Measurements from ENCODE around the gene AEBP2.

The AEBP2 gene

GRCh38 chr12:19545301-19545700 is 106.0 kb downstream of the AEBP2 start:
- no peaks in the 10 kb centered on the region for H3K27me3 ChIP-seq (ENCODE audit: insufficient read depth, poor library complexity, severe bottlenecking)
- H3K36me3 ChIP-seq (ENCODE audit: low read depth), result no peaks in the 10 kb centered on the region
- H3K4me1 ChIP-seq (ENCODE audit: insufficient read depth, poor library complexity, severe bottlenecking), result no peaks in the 10 kb centered on the region
- H3K27ac ChIP-seq (ENCODE audit: poor library complexity, severe bottlenecking), result no peak overlapping the region
- TF ChIP-seq CTCF (IDR thresholded peaks at IDR 0.05; ENCODE audit: poor library complexity, severe bottlenecking), result no peak
- no peaks in the 10 kb centered on the region for H3K9me3 ChIP-seq (ENCODE audit: severe bottlenecking)
- ATAC-seq (ENCODE audit: low read depth), result no peak
- H3K4me3 ChIP-seq (ENCODE audit: severe bottlenecking), result no peak overlapping the region
- no peak for DNase-seq (ENCODE audit: low spot score)

GRCh38 chr12:19546027-19546426 is 106.7 kb downstream of the AEBP2 start:
- Histone ChIP-seq H3K4me3 (ENCODE audit: severe bottlenecking) (no peak overlapping the region), H3K27me3 (ENCODE audit: insufficient read depth, poor library complexity, severe bottlenecking) (no peaks in the 10 kb centered on the region), H3K9me3 (ENCODE audit: severe bottlenecking) (no peaks in the 10 kb centered on the region), H3K27ac (ENCODE audit: poor library complexity, severe bottlenecking) (no peak overlapping the region), H3K4me1 (ENCODE audit: insufficient read depth, poor library complexity, severe bottlenecking) (no peaks in the 10 kb centered on the region), H3K36me3 (ENCODE audit: low read depth) (no peaks in the 10 kb centered on the region)
- DNase-seq (ENCODE audit: low spot score), result no peak
- TF ChIP-seq CTCF (IDR thresholded peaks at IDR 0.05; ENCODE audit: poor library complexity, severe bottlenecking), result no peak
- ATAC-seq (ENCODE audit: low read depth), result no peak

GRCh38 chr12:19546611-19547162 is 107.4 kb downstream of the AEBP2 start:
- no peak for TF ChIP-seq CTCF (IDR thresholded peaks at IDR 0.05; ENCODE audit: poor library complexity, severe bottlenecking)

GRCh38 chr12:19547271-19547671 is 108.0 kb downstream of the AEBP2 start:
- no peak for ATAC-seq (ENCODE audit: low read depth)
- no peaks in the 10 kb centered on the region for H3K36me3 ChIP-seq (ENCODE audit: low read depth)
- H3K9me3 ChIP-seq (ENCODE audit: severe bottlenecking), result no peaks in the 10 kb centered on the region
- H3K4me3 ChIP-seq (ENCODE audit: severe bottlenecking), result no peak overlapping the region
- no peaks in the 10 kb centered on the region for H3K27me3 ChIP-seq (ENCODE audit: insufficient read depth, poor library complexity, severe bottlenecking)
- no peak for TF ChIP-seq CTCF (IDR thresholded peaks at IDR 0.05; ENCODE audit: poor library complexity, severe bottlenecking)
- H3K27ac ChIP-seq (ENCODE audit: poor library complexity, severe bottlenecking), result no peak overlapping the region
- H3K4me1 ChIP-seq (ENCODE audit: insufficient read depth, poor library complexity, severe bottlenecking), result no peaks in the 10 kb centered on the region
- DNase-seq (ENCODE audit: low spot score), result no peak

More at GRCh38 chr12:19546611-19547162, 107.4 kb downstream of the AEBP2 start:
- Histone ChIP-seq H3K4me3 (ENCODE audit: severe bottlenecking) (no peak overlapping the region), H3K36me3 (ENCODE audit: low read depth) (no peaks in the 10 kb centered on the region), H3K4me1 (ENCODE audit: insufficient read depth, poor library complexity, severe bottlenecking) (no peaks in the 10 kb centered on the region), H3K27me3 (ENCODE audit: insufficient read depth, poor library complexity, severe bottlenecking) (no peaks in the 10 kb centered on the region), H3K9me3 (ENCODE audit: severe bottlenecking) (no peaks in the 10 kb centered on the region), H3K27ac (ENCODE audit: poor library complexity, severe bottlenecking) (no peak overlapping the region)
- ATAC-seq (ENCODE audit: low read depth) (peak; percentile 52; the same call in 2 of the 3 replicates), DNase-seq (ENCODE audit: low spot score) (no peak)

- no peaks in the 10 kb centered on the region for H3K4me1 ChIP-seq (ENCODE audit: insufficient read depth, poor library complexity, severe bottlenecking)
- no peak for TF ChIP-seq CTCF (IDR thresholded peaks at IDR 0.05; ENCODE audit: poor library complexity, severe bottlenecking)
- no peak overlapping the region for H3K4me3 ChIP-seq (ENCODE audit: severe bottlenecking)
- no peaks in the 10 kb centered on the region for H3K9me3 ChIP-seq (ENCODE audit: severe bottlenecking)
- no peak overlapping the region for H3K27ac ChIP-seq (ENCODE audit: poor library complexity, severe bottlenecking)
- DNase-seq (ENCODE audit: low spot score) (no peak), ATAC-seq (ENCODE audit: low read depth) (no peak)
- no peaks in the 10 kb centered on the region for H3K36me3 ChIP-seq (ENCODE audit: low read depth)
- H3K27me3 ChIP-seq (ENCODE audit: insufficient read depth, poor library complexity, severe bottlenecking), result no peaks in the 10 kb centered on the region
Measured at GRCh38 chr12:19548834-19549233, 109.5 kb downstream of the AEBP2 start.

All from RWPE2 (cell line).